Heart left ventricle (tissue), 16 donors: ENCODE data around the gene GLG1. TPM values are rescaled to one million over a fixed set of nuclear protein-coding genes. Genes with fewer than 3 reads are reported as not detected.
A peak's percentile ranks its signal among the peaks of the same experiment; 100 is the strongest.
"Not testable (repeated sequence)": the region's sequence is repeated elsewhere in the genome, so short reads cannot be mapped to it uniquely, and the experiment has no call there.

ENCODE experiments used
- ATAC-seq, 4 donors: fragments of 200-7000 bp; cut with Tn5 transposase; one replicate each; pipeline ENCODE4 v1.9.1; 2020 to 2022; ENCODE audit warnings: moderate library complexity in 4 of 4, mild to moderate bottlenecking in 3 of 4, moderate number of reproducible peaks in 1 of 4
- DNase-seq, 5 donors: peaks; one replicate each; pipeline ENCODE4 v3.0.0-alpha.2; 2020
- H3K27ac ChIP-seq, 12 donors: fragments of 200-600 bp; sonication (generic) in 4 of 12; one replicate each; pipeline versions ENCODE4 v1.5.0 to v1.8.0; 2016 to 2022; ENCODE audit warnings: mild to moderate bottlenecking in 2 of 12
- H3K27me3 ChIP-seq, 9 donors: fragments of 200-600 bp; sonication (generic) in 2 of 9; one replicate each; pipeline versions ENCODE4 v1.5.1 to v1.8.0; 2016 to 2022; ENCODE audit warnings: mild to moderate bottlenecking in 3 of 9
- H3K36me3 ChIP-seq, 9 donors: fragments of 200-600 bp; sonication (generic) in 2 of 9; one replicate each; pipeline versions ENCODE4 v1.5.0 to v1.8.0; 2018 to 2022; ENCODE audit warnings: mild to moderate bottlenecking in 2 of 9
- H3K4me1 ChIP-seq, 12 donors: fragments of 200-600 bp; sonication (generic) in 4 of 12; one replicate each; pipeline versions ENCODE4 v1.5.0 to v1.8.0; 2016 to 2022; ENCODE audit warnings: mild to moderate bottlenecking in 3 of 12
- H3K4me3 ChIP-seq, 12 donors: fragments of 200-600 bp; sonication (generic) in 4 of 12; one replicate each; pipeline versions ENCODE4 v1.5.0 to v1.8.0; 2017 to 2022; ENCODE audit warnings: mild to moderate bottlenecking in 9 of 12, moderate library complexity in 4 of 12
- H3K9me3 ChIP-seq, 12 donors: fragments of 200-600 bp; sonication (generic) in 4 of 12; one replicate each; pipeline versions ENCODE4 v1.5.0 to v1.8.0; 2016 to 2022; ENCODE audit warnings: mild to moderate bottlenecking in 1 of 12
- CTCF ChIP-seq, 12 donors: fragments of 200-600 bp; sonication (generic) in 4 of 12; IDR thresholded peaks; one replicate each; pipeline versions ENCODE4 v1.5.0 to v1.8.0; 2018 to 2022; ENCODE audit warnings: antibody characterized with exemption in 12 of 12, mild to moderate bottlenecking in 5 of 12
- POLR2A ChIP-seq, 2 donors: fragments of 450-650 bp; IDR thresholded peaks; one replicate each; pipeline ENCODE4 v1.6.1; 2017; ENCODE audit warnings: antibody characterized with exemption in 2 of 2, mild to moderate bottlenecking in 2 of 2, moderate library complexity in 2 of 2
- WGBS, 4 donors: extraction: QIAGEN DNeasy Blood & Tissue Kit in 2 of 4; methylation state at CpG; one replicate each; pipeline versions ENCODE4 v1.1.5 to v1.1.7; 2013 to 2018; 5-methylcytosine and 5-hydroxymethylcytosine counted together
- intact Hi-C, 10 donors: fragments of 100-400 bp; cut with DNase I; formaldehyde crosslinking; loops; one replicate each; pipeline versions ENCODE4 v1.11.1 to v1.14.2; 2022
- polyA plus RNA-seq, 2 donors: library from polyadenylated mRNA; stranded (reverse); fragments of 200-250 nt; gene quantifications; one replicate each; pipeline ENCODE4 v1.2.3, GENCODE V29; 2013
- total RNA-seq, 9 donors: library from RNA; depleted of rRNA in 2 of 9; stranded (reverse); fragments of >200 nt in 2 of 9; fragmentation: NEBNext Ultra II Directional in 3 of 9; extraction: Animal tissue kit (Norgen Biotek cat#: 25700) in 3 of 9; gene quantifications; one replicate each; pipeline versions ENCODE4 v1.1.0 to v1.2.4, GENCODE V29; 2016 to 2023
- donor health status: ischemic (EF 13 %, LVEDD 7.1; RV severe dilation, severe dysfunction).
- donor health status: healthy with polysubstance abuse.
- donor health status: DM: no; HTN: yes; CAD: no.
- donor health status: DM: no; HTN: no; CAD: no.
- donor health status: ischemic (EF 25% LVEDD 6.9; RV normal size, moderate dysfunction).
- donor health status: ischemic (EF 25% LVEDD 5.7; RV mildly dilated, moderate dysfunction).
- donor health status: healthy.
- donor health status: DM: yes; HTN: yes; CAD: no.
- donor health status: ischemic (EF 35%, LVEDD 5.7; RV mildly dilated, moderate dysfunction).
- donor health status: nonischemic (EF 11% LVEDD 7.7; RV severe dilation, severe dysfunction).
- donor health status: DM: yes; HTN: yes; CAD: no.
- donor health status: PGD.
- donor health status: ischemic (EF 29% LVEDD 5.4; RV normal size, mild dysfunction).
- donor health status: nonischemic (EF 23%, LVEDD 6.1; RV moderate dilation, normal function).

GLG1 gene
- total and polyA plus RNA-seq, 11 donors, result 26.5 to 138 (median 102) TPM

GRCh38 chr16:74447578-74447977 lies 159.3 kb downstream of the GLG1 start:
- Histone ChIP-seq H3K36me3 (peaks cover 0 to 28% (median 22%) of the 10 kb centered on the region in 9 donors), H3K4me3 (no peak overlapping the region), H3K27ac (peak overlapping the region; percentile 71 to 90 (median 83)), H3K27me3 (no peaks in the 10 kb centered on the region), H3K4me1 (peaks cover 12 to 47% (median 30%) of the 10 kb centered on the region in 12 donors), H3K9me3 (no peaks in the 10 kb centered on the region)
- 63 to 80% (median 74%) methylated on average over 5 of the region's 5 CpGs for WGBS, 4 donors
- ATAC-seq, result peak in 1 of 4 donors; percentile 31
- DNase-seq, result peak in 1 of 5 donors; percentile 43
- intact Hi-C loops, result no loop called here
- no peak for TF ChIP-seq POLR2A (IDR thresholded peaks at IDR 0.05)
- TF ChIP-seq CTCF (IDR thresholded peaks at IDR 0.05), result no peak

GRCh38 chr16:74446866-74447265 lies 160.0 kb downstream of the GLG1 start:
- Histone ChIP-seq H3K4me3 (no peak overlapping the region), H3K36me3 (peaks cover 0 to 22% (median 15%) of the 10 kb centered on the region in 9 donors), H3K4me1 (peaks cover 12 to 47% (median 30%) of the 10 kb centered on the region in 12 donors), H3K9me3 (no peaks in the 10 kb centered on the region), H3K27ac (peak overlapping the region; percentile 66 to 90 (median 83)), H3K27me3 (no peaks in the 10 kb centered on the region)
- intact Hi-C loops, result no loop called here
- TF ChIP-seq POLR2A (IDR thresholded peaks at IDR 0.05) (no peak), CTCF (IDR thresholded peaks at IDR 0.05) (no peak)
- no peak for DNase-seq
- WGBS, 4 donors, result 94 to 97% (median 95%) methylated on average over 8 of the region's 8 CpGs
- no peak for ATAC-seq

GRCh38 chr16:74443624-74444346 lies 163.1 kb downstream of the GLG1 start:
- H3K27ac ChIP-seq, DNase-seq, H3K4me3 ChIP-seq, intact Hi-C loops, H3K9me3 ChIP-seq, ATAC-seq, H3K27me3 ChIP-seq: not testable (repeated sequence)
- Histone ChIP-seq H3K36me3 (peaks cover 0 to 13% (median 4%) of the 10 kb centered on the region in 9 donors), H3K4me1 (peaks cover 0 to 21% (median 14%) of the 10 kb centered on the region in 12 donors)
- WGBS, 4 donors, result 96 to 99% (median 98%) methylated on average over 12 to 13 of the region's 13 CpGs

- Histone ChIP-seq H3K4me1 (peaks cover 0 to 15% (median 0%) of the 10 kb centered on the region in 12 donors), H3K27ac (no peak overlapping the region), H3K36me3 (peaks cover 0 to 13% (median 4%) of the 10 kb centered on the region in 9 donors), H3K9me3 (no peaks in the 10 kb centered on the region), H3K27me3 (no peaks in the 10 kb centered on the region), H3K4me3 (no peak overlapping the region)
- no peak for DNase-seq
- TF ChIP-seq CTCF (IDR thresholded peaks at IDR 0.05) (no peak), POLR2A (IDR thresholded peaks at IDR 0.05) (no peak)
- ATAC-seq, result peak in 1 of 4 donors; percentile 24
- WGBS, 4 donors, result 69 to 88% (median 79%) methylated on average over 7 of the region's 7 CpGs
- intact Hi-C loops, result loop anchor here in 1 of 10 donors (10.0 kb wide), 1 partner anchor 125 kb away; no protein-coding TSS in a partner anchor
Measured at GRCh38 chr16:74439685-74440084, 167.2 kb downstream of the GLG1 start.
